ENCODE data around the gene PRKN. TPM values are rescaled to one million over a fixed set of nuclear protein-coding genes. Genes with fewer than 3 reads are reported as not detected.

The PRKN gene
- total and polyA plus RNA-seq, 9 of the 15 experiments (the other 6 are each of a cell fraction or from before 2014, with no cell fraction given), result 0.03 to 0.96 (median 0.15) TPM; not detected in 2

- H3K4me1 ChIP-seq (replicated peaks in 1 of 2; ENCODE audit: control insufficient read depth in 2 of 2, insufficient read depth in 2 of 2, low read length in 2 of 2), result no peaks in the 10 kb centered on the region
- 0% methylated on average over 4 of the region's 4 CpGs for WGBS (ENCODE audit: insufficient coverage, low coverage, missing lambda C conversion rate)
- no peak overlapping the region for H3K9ac ChIP-seq (ENCODE audit: insufficient read depth in 1 of 2, low read depth in 2 of 2, low read length in 2 of 2)
- intact Hi-C loops (cut with micrococcal nuclease), result no loop called here
- H3K4me3 ChIP-seq, result no peak overlapping the region
- ChIA-PET CTCF (ENCODE audit: low intra/inter-chr PET ratio) (no interaction called here), POLR2A (no interaction called here)
- no peak for ATAC-seq
- TF ChIP-seq STAT6 (CRISPR knock-in tag; IDR thresholded peaks at IDR 0.05) (no peak), E2F8 (IDR thresholded peaks at IDR 0.05; ENCODE audit: low read depth, partially characterized antibody) (no peak), ZBTB17 (CRISPR knock-in tag; IDR thresholded peaks at IDR 0.05) (no peak), MLX (CRISPR knock-in tag; conservative IDR thresholded peaks at IDR 0.05) (no peak), ZNF445 (CRISPR knock-in tag; IDR thresholded peaks at IDR 0.05; ENCODE audit: low read depth) (no peak), CBFA2T3 (IDR thresholded peaks at IDR 0.05) (no peak)
- no peak overlapping the region for H3K4me2 ChIP-seq (ENCODE audit: insufficient read depth, low read length)
- BruUV-seq (replicated peaks), result no TSS peak
- DNase-seq (ENCODE audit: extremely low read depth in 1 of 4, low spot score in 3 of 4), result no peak
- no peak overlapping the region for H2AFZ ChIP-seq (ENCODE audit: low read depth, low read length)
- H3K9me3 ChIP-seq (replicated peaks; ENCODE audit: control insufficient read depth, insufficient read depth, low read depth, low read length), result no peaks in the 10 kb centered on the region
- no peak for FAIRE-seq
- H3K79me2 ChIP-seq (ENCODE audit: control insufficient read depth, insufficient read depth, low read length), result no peaks in the 10 kb centered on the region
- no peaks in the 10 kb centered on the region for H3K36me3 ChIP-seq (ENCODE audit: control insufficient read depth, insufficient read depth, low read length)
- in situ Hi-C loops (cut with MboI), result no loop called here
- no peaks in the 10 kb centered on the region for H3K9me1 ChIP-seq (ENCODE audit: control insufficient read depth, insufficient read depth, low read length)
- H3K27ac ChIP-seq (ENCODE audit: extremely low read depth, low read depth, low read length), result no peak overlapping the region
- H3K27me3 ChIP-seq (ENCODE audit: control insufficient read depth in 2 of 2, insufficient read depth in 2 of 2, low read length in 2 of 2), result no peaks in the 10 kb centered on the region
- no peaks in the 10 kb centered on the region for H4K20me1 ChIP-seq (replicated peaks; ENCODE audit: control insufficient read depth, insufficient read depth, low read length)
Measured at GRCh38 chr6:162704001-162704400, 23.6 kb downstream of the PRKN start.
